Measurements from ENCODE around the gene OR6Y1. TPM values are rescaled to one million over a fixed set of nuclear protein-coding genes. Genes with fewer than 3 reads are reported as not detected.

OR6Y1 gene
- polyA plus RNA-seq (ENCODE audit: insufficient read length in 3 of 3) = under 1 TPM in 1 of 3 donors, not detected in 2; 0.04 TPM

GRCh38 chr1:158554352-158554751 is at the start of gene OR6Y1:
OR6Y1 (minus strand) TSS chr1:158554405; CDS start chr1:158548105, 6,300 bp downstream.
- no peak for DNase-seq (ENCODE audit: low read depth in 3 of 3, low spot score in 2 of 3)

- no peak for DNase-seq (ENCODE audit: low read depth in 3 of 3, low spot score in 2 of 3)
These were observed 46.5 kb upstream of the OR6Y1 start for GRCh38 chr1:158600735-158601134.

- DNase-seq (ENCODE audit: low read depth in 3 of 3, low spot score in 2 of 3) = no peak
These were observed 32.7 kb upstream of the OR6Y1 start for GRCh38 chr1:158586942-158587341.

GRCh38 chr1:158583962-158584361 is 29.8 kb upstream of the OR6Y1 start:
- DNase-seq (ENCODE audit: low read depth in 3 of 3, low spot score in 2 of 3) = no peak

- no peak for DNase-seq (ENCODE audit: low read depth in 3 of 3, low spot score in 2 of 3)
These were observed 25.5 kb upstream of the OR6Y1 start, which contains the start of gene OR10X1 for GRCh38 chr1:158579733-158580132. OR10X1 (minus strand) TSS chr1:158579899; CDS start chr1:158579899, 0 bp downstream.

GRCh38 chr1:158577561-158577960 is 23.4 kb upstream of the OR6Y1 start:
- DNase-seq (ENCODE audit: low read depth in 3 of 3, low spot score in 2 of 3) = no peak

GRCh38 chr1:158572226-158572625 is 18.0 kb upstream of the OR6Y1 start:
- DNase-seq (ENCODE audit: low read depth in 3 of 3, low spot score in 2 of 3) = no peak

GRCh38 chr1:158570480-158570879 is 16.3 kb upstream of the OR6Y1 start, which contains the start of gene OR6P1:
OR6P1 (minus strand) TSS chr1:158570580; CDS start chr1:158563604, 6,976 bp downstream.
- no peak for DNase-seq (ENCODE audit: low read depth in 3 of 3, low spot score in 2 of 3)

- no peak for DNase-seq (ENCODE audit: low read depth in 3 of 3, low spot score in 2 of 3)
These were observed 10.4 kb upstream of the OR6Y1 start for GRCh38 chr1:158564608-158565007.

GRCh38 chr1:158563853-158564252 is 9.6 kb upstream of the OR6Y1 start:
- no peak for DNase-seq (ENCODE audit: low read depth in 3 of 3, low spot score in 2 of 3)

GRCh38 chr1:158559696-158560095 is 5.5 kb upstream of the OR6Y1 start:
- DNase-seq (ENCODE audit: low read depth in 3 of 3, low spot score in 2 of 3) = no peak

GRCh38 chr1:158552296-158552695 is 1.9 kb downstream of the OR6Y1 start:
- DNase-seq (ENCODE audit: low read depth in 3 of 3, low spot score in 2 of 3) = no peak

- no peak for DNase-seq (ENCODE audit: low read depth in 3 of 3, low spot score in 2 of 3)
These were observed 6.7 kb downstream of the OR6Y1 start for GRCh38 chr1:158547533-158547932.

- no peak for DNase-seq (ENCODE audit: low read depth in 3 of 3, low spot score in 2 of 3)
These were observed 16.6 kb downstream of the OR6Y1 start for GRCh38 chr1:158537609-158538008.

- no peak for DNase-seq (ENCODE audit: low read depth in 3 of 3, low spot score in 2 of 3)
These were observed 19.7 kb downstream of the OR6Y1 start for GRCh38 chr1:158534496-158534895.

- DNase-seq (ENCODE audit: low read depth in 3 of 3, low spot score in 2 of 3) = no peak
These were observed 26.9 kb downstream of the OR6Y1 start for GRCh38 chr1:158527190-158527815.

GRCh38 chr1:158521666-158522058 is 32.5 kb downstream of the OR6Y1 start:
- no peak for DNase-seq (ENCODE audit: low read depth in 3 of 3, low spot score in 2 of 3)

GRCh38 chr1:158520955-158521665 is 33.1 kb downstream of the OR6Y1 start:
- DNase-seq (ENCODE audit: low read depth in 3 of 3, low spot score in 2 of 3) = no peak

GRCh38 chr1:158520021-158520420 is 34.2 kb downstream of the OR6Y1 start:
- DNase-seq (ENCODE audit: low read depth in 3 of 3, low spot score in 2 of 3) = no peak

GRCh38 chr1:158516966-158517365 is 37.2 kb downstream of the OR6Y1 start:
- no peak for DNase-seq (ENCODE audit: low read depth in 3 of 3, low spot score in 2 of 3)

GRCh38 chr1:158509471-158510156 is 44.6 kb downstream of the OR6Y1 start:
- DNase-seq (ENCODE audit: low read depth in 3 of 3, low spot score in 2 of 3) = no peak
